GM19455 (cell line): ENCODE data around the gene IL22RA1.

ENCODE experiments used
- ATAC-seq: cut with Tn5 transposase; IDR thresholded peaks from one replicate; pipeline ENCODE4 v1.9.1; 2021; ENCODE audit not compliant: unreplicated experiment

The IL22RA1 gene

GRCh38 chr1:24142546-24143534 is at the start of gene IL22RA1:
Gene IL22RA1 (minus strand): TSS chr1:24143140. CDS start chr1:24143082, 58 bp downstream.
- no peak for ATAC-seq

- no peak for ATAC-seq
Observed at GRCh38 chr1:24191860-24192259, 48.9 kb upstream of the IL22RA1 start.

GRCh38 chr1:24190983-24191461 is 48.1 kb upstream of the IL22RA1 start:
- ATAC-seq, result no peak

GRCh38 chr1:24189528-24189927 is 46.6 kb upstream of the IL22RA1 start:
- ATAC-seq, result no peak

- no peak for ATAC-seq
Observed at GRCh38 chr1:24186993-24187790, 44.3 kb upstream of the IL22RA1 start, which contains the start of gene IFNLR1. Gene IFNLR1 (minus strand): TSS chr1:24187289. CDS start chr1:24187248, 41 bp downstream.

GRCh38 chr1:24186711-24186992 is 43.7 kb upstream of the IL22RA1 start:
- ATAC-seq, result no peak

GRCh38 chr1:24186031-24186710 is 43.2 kb upstream of the IL22RA1 start:
- ATAC-seq, result no peak

- ATAC-seq, result no peak
Observed at GRCh38 chr1:24185076-24185475, 42.1 kb upstream of the IL22RA1 start.

- no peak for ATAC-seq
Observed at GRCh38 chr1:24182061-24182460, 39.1 kb upstream of the IL22RA1 start.

GRCh38 chr1:24181619-24182018 is 38.7 kb upstream of the IL22RA1 start:
- ATAC-seq, result no peak

- no peak for ATAC-seq
Observed at GRCh38 chr1:24180676-24181075, 37.7 kb upstream of the IL22RA1 start.

GRCh38 chr1:24179251-24179840 is 36.4 kb upstream of the IL22RA1 start:
- ATAC-seq, result no peak

- no peak for ATAC-seq
Observed at GRCh38 chr1:24178407-24178806, 35.5 kb upstream of the IL22RA1 start.

GRCh38 chr1:24177161-24177560 is 34.2 kb upstream of the IL22RA1 start:
- ATAC-seq, result no peak

- ATAC-seq, result no peak
Observed at GRCh38 chr1:24175033-24175755, 32.3 kb upstream of the IL22RA1 start.

- ATAC-seq, result no peak
Observed at GRCh38 chr1:24173638-24174575, 31.0 kb upstream of the IL22RA1 start.

- ATAC-seq, result no peak
Observed at GRCh38 chr1:24172598-24172997, 29.7 kb upstream of the IL22RA1 start.

GRCh38 chr1:24169286-24169685 is 26.3 kb upstream of the IL22RA1 start:
- no peak for ATAC-seq

GRCh38 chr1:24168245-24168644 is 25.3 kb upstream of the IL22RA1 start:
- ATAC-seq, result no peak
